H1 (cell line): ENCODE data around the gene ANAPC5. TPM values are rescaled to one million over a fixed set of nuclear protein-coding genes. Genes with fewer than 3 reads are reported as not detected.

ENCODE experiments used
- BRCA1 ChIP-seq: IDR thresholded peaks from 2 replicates; pipeline ENCODE4 v1.6.1; 2012; ENCODE audit warnings: low read depth, low read length, improper control_type of control experiment
- NRF1 ChIP-seq: IDR thresholded peaks from 2 replicates; pipeline ENCODE4 v1.6.1; 2011; ENCODE audit warnings: mild to moderate bottlenecking, low read depth, low read length, improper control_type of control experiment
- RFX5 ChIP-seq: IDR thresholded peaks from 2 replicates; pipeline ENCODE4 v1.6.1; 2011; ENCODE audit warnings: low read depth, low read length, improper control_type of control experiment, borderline replicate concordance
- SIRT6 ChIP-seq: IDR thresholded peaks from one replicate; pipeline ENCODE4 v1.7.1; 2012; ENCODE audit warnings: low read length, inconsistent platforms
- polyA plus RNA-seq, 7 experiments: library from polyadenylated mRNA; depleted of rRNA in 3 of 7; stranded (reverse) in 5 of 7; unstranded in 2 of 7; fragments of >200 nt in 5 of 7; fragments of 200-250 nt in 2 of 7; gene quantifications; 1 replicate in 5 of 7; 2 replicates in 1 of 7; 4 replicates in 1 of 7; pipeline versions ENCODE4 v1.2.1 to v1.2.3, GENCODE V29; 2011 to 2013; ENCODE audit warnings: missing spikeins in 2 of 7, mixed read lengths in 2 of 7
- total RNA-seq: library from RNA; stranded (reverse); fragmentation: NEBNext Ultra II Directional; extraction: Animal tissue kit (Norgen Biotek cat#: 25700); gene quantifications from 2 replicates; pipeline ENCODE4 v1.2.1, GENCODE V29; 2021
- TF ChIP-seq, protein P1 (sequence below): fragments of 300-600 bp; sonication (generic); IDR thresholded peaks from 2 replicates; pipeline ENCODE4 v1.7.1; 2012; ENCODE audit warnings: low read length, moderate library complexity, mild to moderate bottlenecking, inconsistent platforms; ENCODE audit not compliant: insufficient replicate concordance
- TF ChIP-seq, protein P2 (sequence below), 3 experiments: IDR thresholded peaks; 1 replicate in 2 of 3; 2 replicates in 1 of 3; pipeline versions ENCODE4 v1.5.1 to v1.6.1; 2011; ENCODE audit warnings: low read length in 3 of 3, mild to moderate bottlenecking in 3 of 3, inconsistent platforms in 2 of 3, low read depth in 1 of 3, moderate library complexity in 1 of 3; ENCODE audit not compliant: insufficient read depth in 1 of 3; ENCODE audit errors: control extremely low read depth in 1 of 3
- TF ChIP-seq, protein P3 (sequence below): IDR thresholded peaks from 2 replicates; pipeline ENCODE4 v1.6.1; 2011; ENCODE audit warnings: low read depth, mild to moderate bottlenecking, low read length; ENCODE audit not compliant: insufficient read depth

ANAPC5 gene
- total and polyA plus RNA-seq, 2 of the 8 experiments (the other 6 are each of a cell fraction or from before 2014, with no cell fraction given): 103 to 127 TPM

DNA sequence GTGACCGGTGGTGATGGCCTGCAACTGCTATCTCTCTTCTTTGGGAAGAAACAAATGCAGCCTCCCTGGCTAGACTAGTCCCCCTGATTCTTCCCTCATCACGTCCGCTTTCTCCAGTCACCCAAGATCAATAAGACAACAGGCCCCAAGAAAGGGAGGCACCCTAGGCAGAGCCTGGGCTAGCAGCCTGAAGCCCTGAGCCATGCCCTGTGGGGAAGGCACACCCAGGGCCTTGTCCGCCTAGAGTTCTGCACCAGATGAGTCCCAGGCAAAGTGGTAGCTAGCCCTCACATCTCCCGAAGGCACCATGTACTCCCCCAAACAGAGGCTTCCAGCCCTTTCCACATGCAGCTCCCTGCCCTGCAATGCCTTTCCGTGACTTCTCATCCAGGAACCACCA is 90.8 kb downstream of the ANAPC5 start (continued):
- TF ChIP-seq, protein P1, sequence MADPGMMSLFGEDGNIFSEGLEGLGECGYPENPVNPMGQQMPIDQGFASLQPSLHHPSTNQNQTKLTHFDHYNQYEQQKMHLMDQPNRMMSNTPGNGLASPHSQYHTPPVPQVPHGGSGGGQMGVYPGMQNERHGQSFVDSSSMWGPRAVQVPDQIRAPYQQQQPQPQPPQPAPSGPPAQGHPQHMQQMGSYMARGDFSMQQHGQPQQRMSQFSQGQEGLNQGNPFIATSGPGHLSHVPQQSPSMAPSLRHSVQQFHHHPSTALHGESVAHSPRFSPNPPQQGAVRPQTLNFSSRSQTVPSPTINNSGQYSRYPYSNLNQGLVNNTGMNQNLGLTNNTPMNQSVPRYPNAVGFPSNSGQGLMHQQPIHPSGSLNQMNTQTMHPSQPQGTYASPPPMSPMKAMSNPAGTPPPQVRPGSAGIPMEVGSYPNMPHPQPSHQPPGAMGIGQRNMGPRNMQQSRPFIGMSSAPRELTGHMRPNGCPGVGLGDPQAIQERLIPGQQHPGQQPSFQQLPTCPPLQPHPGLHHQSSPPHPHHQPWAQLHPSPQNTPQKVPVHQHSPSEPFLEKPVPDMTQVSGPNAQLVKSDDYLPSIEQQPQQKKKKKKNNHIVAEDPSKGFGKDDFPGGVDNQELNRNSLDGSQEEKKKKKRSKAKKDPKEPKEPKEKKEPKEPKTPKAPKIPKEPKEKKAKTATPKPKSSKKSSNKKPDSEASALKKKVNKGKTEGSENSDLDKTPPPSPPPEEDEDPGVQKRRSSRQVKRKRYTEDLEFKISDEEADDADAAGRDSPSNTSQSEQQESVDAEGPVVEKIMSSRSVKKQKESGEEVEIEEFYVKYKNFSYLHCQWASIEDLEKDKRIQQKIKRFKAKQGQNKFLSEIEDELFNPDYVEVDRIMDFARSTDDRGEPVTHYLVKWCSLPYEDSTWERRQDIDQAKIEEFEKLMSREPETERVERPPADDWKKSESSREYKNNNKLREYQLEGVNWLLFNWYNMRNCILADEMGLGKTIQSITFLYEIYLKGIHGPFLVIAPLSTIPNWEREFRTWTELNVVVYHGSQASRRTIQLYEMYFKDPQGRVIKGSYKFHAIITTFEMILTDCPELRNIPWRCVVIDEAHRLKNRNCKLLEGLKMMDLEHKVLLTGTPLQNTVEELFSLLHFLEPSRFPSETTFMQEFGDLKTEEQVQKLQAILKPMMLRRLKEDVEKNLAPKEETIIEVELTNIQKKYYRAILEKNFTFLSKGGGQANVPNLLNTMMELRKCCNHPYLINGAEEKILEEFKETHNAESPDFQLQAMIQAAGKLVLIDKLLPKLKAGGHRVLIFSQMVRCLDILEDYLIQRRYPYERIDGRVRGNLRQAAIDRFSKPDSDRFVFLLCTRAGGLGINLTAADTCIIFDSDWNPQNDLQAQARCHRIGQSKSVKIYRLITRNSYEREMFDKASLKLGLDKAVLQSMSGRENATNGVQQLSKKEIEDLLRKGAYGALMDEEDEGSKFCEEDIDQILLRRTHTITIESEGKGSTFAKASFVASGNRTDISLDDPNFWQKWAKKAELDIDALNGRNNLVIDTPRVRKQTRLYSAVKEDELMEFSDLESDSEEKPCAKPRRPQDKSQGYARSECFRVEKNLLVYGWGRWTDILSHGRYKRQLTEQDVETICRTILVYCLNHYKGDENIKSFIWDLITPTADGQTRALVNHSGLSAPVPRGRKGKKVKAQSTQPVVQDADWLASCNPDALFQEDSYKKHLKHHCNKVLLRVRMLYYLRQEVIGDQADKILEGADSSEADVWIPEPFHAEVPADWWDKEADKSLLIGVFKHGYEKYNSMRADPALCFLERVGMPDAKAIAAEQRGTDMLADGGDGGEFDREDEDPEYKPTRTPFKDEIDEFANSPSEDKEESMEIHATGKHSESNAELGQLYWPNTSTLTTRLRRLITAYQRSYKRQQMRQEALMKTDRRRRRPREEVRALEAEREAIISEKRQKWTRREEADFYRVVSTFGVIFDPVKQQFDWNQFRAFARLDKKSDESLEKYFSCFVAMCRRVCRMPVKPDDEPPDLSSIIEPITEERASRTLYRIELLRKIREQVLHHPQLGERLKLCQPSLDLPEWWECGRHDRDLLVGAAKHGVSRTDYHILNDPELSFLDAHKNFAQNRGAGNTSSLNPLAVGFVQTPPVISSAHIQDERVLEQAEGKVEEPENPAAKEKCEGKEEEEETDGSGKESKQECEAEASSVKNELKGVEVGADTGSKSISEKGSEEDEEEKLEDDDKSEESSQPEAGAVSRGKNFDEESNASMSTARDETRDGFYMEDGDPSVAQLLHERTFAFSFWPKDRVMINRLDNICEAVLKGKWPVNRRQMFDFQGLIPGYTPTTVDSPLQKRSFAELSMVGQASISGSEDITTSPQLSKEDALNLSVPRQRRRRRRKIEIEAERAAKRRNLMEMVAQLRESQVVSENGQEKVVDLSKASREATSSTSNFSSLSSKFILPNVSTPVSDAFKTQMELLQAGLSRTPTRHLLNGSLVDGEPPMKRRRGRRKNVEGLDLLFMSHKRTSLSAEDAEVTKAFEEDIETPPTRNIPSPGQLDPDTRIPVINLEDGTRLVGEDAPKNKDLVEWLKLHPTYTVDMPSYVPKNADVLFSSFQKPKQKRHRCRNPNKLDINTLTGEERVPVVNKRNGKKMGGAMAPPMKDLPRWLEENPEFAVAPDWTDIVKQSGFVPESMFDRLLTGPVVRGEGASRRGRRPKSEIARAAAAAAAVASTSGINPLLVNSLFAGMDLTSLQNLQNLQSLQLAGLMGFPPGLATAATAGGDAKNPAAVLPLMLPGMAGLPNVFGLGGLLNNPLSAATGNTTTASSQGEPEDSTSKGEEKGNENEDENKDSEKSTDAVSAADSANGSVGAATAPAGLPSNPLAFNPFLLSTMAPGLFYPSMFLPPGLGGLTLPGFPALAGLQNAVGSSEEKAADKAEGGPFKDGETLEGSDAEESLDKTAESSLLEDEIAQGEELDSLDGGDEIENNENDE: no peak
- TF ChIP-seq BRCA1 (no peak), RFX5 (no peak), NRF1 (no peak), SIRT6 (no peak)
- TF ChIP-seq, protein P2, sequence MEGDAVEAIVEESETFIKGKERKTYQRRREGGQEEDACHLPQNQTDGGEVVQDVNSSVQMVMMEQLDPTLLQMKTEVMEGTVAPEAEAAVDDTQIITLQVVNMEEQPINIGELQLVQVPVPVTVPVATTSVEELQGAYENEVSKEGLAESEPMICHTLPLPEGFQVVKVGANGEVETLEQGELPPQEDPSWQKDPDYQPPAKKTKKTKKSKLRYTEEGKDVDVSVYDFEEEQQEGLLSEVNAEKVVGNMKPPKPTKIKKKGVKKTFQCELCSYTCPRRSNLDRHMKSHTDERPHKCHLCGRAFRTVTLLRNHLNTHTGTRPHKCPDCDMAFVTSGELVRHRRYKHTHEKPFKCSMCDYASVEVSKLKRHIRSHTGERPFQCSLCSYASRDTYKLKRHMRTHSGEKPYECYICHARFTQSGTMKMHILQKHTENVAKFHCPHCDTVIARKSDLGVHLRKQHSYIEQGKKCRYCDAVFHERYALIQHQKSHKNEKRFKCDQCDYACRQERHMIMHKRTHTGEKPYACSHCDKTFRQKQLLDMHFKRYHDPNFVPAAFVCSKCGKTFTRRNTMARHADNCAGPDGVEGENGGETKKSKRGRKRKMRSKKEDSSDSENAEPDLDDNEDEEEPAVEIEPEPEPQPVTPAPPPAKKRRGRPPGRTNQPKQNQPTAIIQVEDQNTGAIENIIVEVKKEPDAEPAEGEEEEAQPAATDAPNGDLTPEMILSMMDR (IDR thresholded peaks at IDR 0.05; ENCODE audit: control extremely low read depth in 1 of 3, insufficient read depth in 1 of 3, low read depth in 1 of 3, low read length in 3 of 3): no peak
- TF ChIP-seq, protein P3, sequence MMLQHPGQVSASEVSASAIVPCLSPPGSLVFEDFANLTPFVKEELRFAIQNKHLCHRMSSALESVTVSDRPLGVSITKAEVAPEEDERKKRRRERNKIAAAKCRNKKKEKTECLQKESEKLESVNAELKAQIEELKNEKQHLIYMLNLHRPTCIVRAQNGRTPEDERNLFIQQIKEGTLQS: no peak
- TF ChIP-seq, all 59 proteins: peak for 0
